H9 (cell line): Measurements from ENCODE around the gene SDK1. TPM values are rescaled to one million over a fixed set of nuclear protein-coding genes. Genes with fewer than 3 reads are reported as not detected.

ENCODE experiments used
- DNase-seq: peaks from one replicate; pipeline ENCODE4 v3.0.0-alpha.2; 2017
- H2AFZ ChIP-seq: one replicate; pipeline ENCODE4 v1.6.1; 2013; ENCODE audit warnings: mild to moderate bottlenecking, low read length, control low read depth, moderate library complexity
- H2AK5ac ChIP-seq: 2 replicates; pipeline ENCODE4 v1.6.1; 2013; ENCODE audit warnings: low read length, control low read depth, mixed read lengths; ENCODE audit not compliant: insufficient read length
- H2BK120ac ChIP-seq: one replicate; pipeline ENCODE4 v1.6.1; 2013; ENCODE audit warnings: low read depth, mild to moderate bottlenecking, low read length, control low read depth, inconsistent platforms; ENCODE audit not compliant: poor library complexity, severe bottlenecking
- H2BK12ac ChIP-seq: 2 replicates; pipeline ENCODE4 v1.6.1; 2013; ENCODE audit warnings: low read length, control low read depth, mixed read lengths, low read depth; ENCODE audit not compliant: insufficient read length
- H2BK15ac ChIP-seq: 2 replicates; pipeline ENCODE4 v1.6.1; 2013; ENCODE audit warnings: low read depth, low read length, control low read depth
- H2BK20ac ChIP-seq: one replicate; pipeline ENCODE4 v1.6.1; 2013; ENCODE audit warnings: low read depth, mild to moderate bottlenecking, low read length, control low read depth, inconsistent platforms; ENCODE audit not compliant: poor library complexity, severe bottlenecking
- H2BK5ac ChIP-seq: 2 replicates; pipeline ENCODE4 v1.6.1; 2013; ENCODE audit warnings: low read length, control low read depth, mixed read lengths; ENCODE audit not compliant: insufficient read length
- H3K14ac ChIP-seq: 2 replicates; pipeline ENCODE4 v1.6.1; 2013; ENCODE audit warnings: low read length, control low read depth; ENCODE audit not compliant: insufficient read depth
- H3K18ac ChIP-seq: 2 replicates; pipeline ENCODE4 v1.6.1; 2013; ENCODE audit warnings: low read depth, mild to moderate bottlenecking, mixed read lengths, low read length, control low read depth; ENCODE audit not compliant: insufficient read length
- H3K23ac ChIP-seq: 2 replicates; pipeline ENCODE4 v1.6.1; 2013; ENCODE audit warnings: low read length, control low read depth, mixed read lengths, low read depth; ENCODE audit not compliant: insufficient read length
- H3K23me2 ChIP-seq: 2 replicates; pipeline ENCODE4 v1.6.1; 2013; ENCODE audit warnings: low read depth, mild to moderate bottlenecking, mixed read lengths, low read length, control low read depth; ENCODE audit not compliant: insufficient read length, poor library complexity, severe bottlenecking
- H3K27ac ChIP-seq: 2 replicates; pipeline ENCODE4 v1.5.1; 2013; ENCODE audit warnings: low read length, control low read depth, mixed read lengths, low read depth; ENCODE audit not compliant: insufficient read length
- H3K27me3 ChIP-seq: 2 replicates; pipeline ENCODE4 v1.6.1; 2013; ENCODE audit warnings: low read length, control low read depth, inconsistent platforms; ENCODE audit not compliant: insufficient read depth
- H3K4ac ChIP-seq: 2 replicates; pipeline ENCODE4 v1.6.1; 2013; ENCODE audit warnings: low read depth, mild to moderate bottlenecking, control low read depth, inconsistent platforms, low read length, moderate library complexity
- H3K4me1 ChIP-seq: 2 replicates; pipeline ENCODE4 v1.6.1; 2013; ENCODE audit warnings: low read length, control low read depth, inconsistent platforms; ENCODE audit not compliant: insufficient read depth
- H3K4me2 ChIP-seq: 2 replicates; pipeline ENCODE4 v1.6.1; 2013; ENCODE audit warnings: low read length, control low read depth, mixed read lengths; ENCODE audit not compliant: insufficient read length, insufficient read depth
- H3K56ac ChIP-seq: 2 replicates; pipeline ENCODE4 v1.6.1; 2013; ENCODE audit warnings: low read depth, mild to moderate bottlenecking, mixed read lengths, low read length, control low read depth; ENCODE audit not compliant: insufficient read length
- H3K79me1 ChIP-seq: 2 replicates; pipeline ENCODE4 v1.6.1; 2013; ENCODE audit warnings: low read depth, mild to moderate bottlenecking, moderate library complexity, low read length, control low read depth, inconsistent platforms; ENCODE audit not compliant: insufficient read depth, poor library complexity, severe bottlenecking
- H3K79me2 ChIP-seq: 2 replicates; pipeline ENCODE4 v1.6.1; 2013; ENCODE audit warnings: low read length, control low read depth, inconsistent platforms; ENCODE audit not compliant: insufficient read depth
- H3K9ac ChIP-seq: 2 replicates; pipeline ENCODE4 v1.6.1; 2013; ENCODE audit warnings: low read length, control low read depth, mixed read lengths; ENCODE audit not compliant: insufficient read length; ENCODE audit errors: extremely low read depth
- H3K9me3 ChIP-seq: one replicate; pipeline ENCODE4 v1.6.1; 2013; ENCODE audit warnings: low read depth, low read length, inconsistent platforms; ENCODE audit not compliant: control insufficient read depth
- H3T11ph ChIP-seq: one replicate; pipeline ENCODE4 v1.6.1; 2013; ENCODE audit warnings: mild to moderate bottlenecking, low read length, control low read depth, inconsistent platforms
- H4K20me1 ChIP-seq: one replicate; pipeline ENCODE4 v1.6.1; 2013; ENCODE audit not compliant: control insufficient read depth, insufficient read length, insufficient read depth
- H4K5ac ChIP-seq: 2 replicates; pipeline ENCODE4 v1.6.1; 2013; ENCODE audit warnings: low read depth, mild to moderate bottlenecking, mixed read lengths, low read length, control low read depth; ENCODE audit not compliant: insufficient read length
- H4K8ac ChIP-seq: replicated peaks from 2 replicates; pipeline ENCODE4 v1.6.1; 2013; ENCODE audit warnings: low read length, control low read depth, mixed read lengths, low read depth; ENCODE audit not compliant: insufficient read length
- H4K91ac ChIP-seq: 2 replicates; pipeline ENCODE4 v1.6.1; 2013; ENCODE audit warnings: low read depth, mild to moderate bottlenecking, moderate library complexity, mixed read lengths, low read length, control low read depth; ENCODE audit not compliant: insufficient read length
- H3K27ac Mint-ChIP-seq, 3 experiments: 2 replicates in 2 of 3; 3 replicates in 1 of 3; pipeline ENCODE4 v1.8.0; 2020 to 2021; ENCODE audit warnings: mixed read lengths in 3 of 3, mild to moderate bottlenecking in 1 of 3, moderate library complexity in 1 of 3
- H3K27me3 Mint-ChIP-seq: 2 replicates; pipeline ENCODE4 v1.8.0; 2021; ENCODE audit warnings: low read depth, mild to moderate bottlenecking, moderate library complexity, mixed read lengths
- H3K36me3 Mint-ChIP-seq, 3 experiments: 2 replicates in 2 of 3; 3 replicates in 1 of 3; pipeline ENCODE4 v1.8.0; 2020 to 2021; ENCODE audit warnings: low read depth in 3 of 3, mixed read lengths in 3 of 3; ENCODE audit not compliant: insufficient read depth in 1 of 3
- H3K4me1 Mint-ChIP-seq, 2 experiments: 2 replicates each; pipeline ENCODE4 v1.8.0; 2020; ENCODE audit warnings: mixed read lengths in 2 of 2
- H3K4me3 Mint-ChIP-seq, 2 experiments: 2 replicates in 1 of 2; 3 replicates in 1 of 2; pipeline ENCODE4 v1.8.0; 2020 to 2021; ENCODE audit warnings: mild to moderate bottlenecking in 2 of 2, mixed read lengths in 2 of 2, moderate library complexity in 1 of 2
- H3K9me3 Mint-ChIP-seq, 2 experiments: 2 replicates in 1 of 2; 3 replicates in 1 of 2; pipeline ENCODE4 v1.8.0; 2020; ENCODE audit warnings: mild to moderate bottlenecking in 2 of 2, mixed read lengths in 2 of 2, moderate library complexity in 1 of 2
- WGBS: extraction: QIAGEN DNeasy Blood & Tissue Kit; methylation state at CpG from one replicate; pipeline ENCODE4 v1.1.7; 2013; ENCODE audit warnings: missing lambda C conversion rate, low lambda C conversion rate, mixed read lengths; ENCODE audit not compliant: insufficient read length; ENCODE audit errors: extremely low coverage; 5-methylcytosine and 5-hydroxymethylcytosine counted together
- total RNA-seq: library from RNA; stranded (reverse); gene quantifications from 2 replicates; pipeline ENCODE4 v1.2.1, GENCODE V29; 2021
- TF ChIP-seq, protein P1 (sequence below): fragments of 200-600 bp; sonication (generic); conservative IDR thresholded peaks from 3 replicates; pipeline ENCODE4 v1.8.0; 2021; ENCODE audit warnings: antibody characterized with exemption, mild to moderate bottlenecking

The SDK1 gene
- total RNA-seq, 1 experiment from 2014 or later, result 8.7 TPM

GRCh38 chr7:4249241-4249640 is 948.2 kb downstream of the SDK1 start:
- no peak overlapping the region for H3K4me3 Mint-ChIP-seq
- Histone ChIP-seq H2AK5ac (no peak overlapping the region), H2BK120ac (no peak overlapping the region), H3K18ac (no peak overlapping the region), H3K14ac (no peak overlapping the region), H4K20me1 (no peaks in the 10 kb centered on the region), H3K79me2 (no peaks in the 10 kb centered on the region), H2BK12ac (no peak overlapping the region), H3K23me2 (no peaks in the 10 kb centered on the region), H3K4me2 (no peak overlapping the region), H3K4ac (no peak overlapping the region), H3K4me1 (no peaks in the 10 kb centered on the region; the same call in 1 of the 2 replicates), H2BK5ac (no peak overlapping the region), H3K23ac (no peak overlapping the region), H4K8ac (no peak overlapping the region), H3K9ac (no peak overlapping the region), H4K91ac (no peak overlapping the region), H2BK15ac (no peak overlapping the region), H3K56ac (no peak overlapping the region), H3K79me1 (no peaks in the 10 kb centered on the region), H4K5ac (no peak overlapping the region), H3K9me3 (no peaks in the 10 kb centered on the region), H3K27ac (no peak overlapping the region), H2AFZ (no peak overlapping the region), H3K27me3 (no peaks in the 10 kb centered on the region), H3T11ph (no peak overlapping the region), H2BK20ac (no peak overlapping the region)
- DNase-seq, result no peak
- no peaks in the 10 kb centered on the region for H3K27me3 Mint-ChIP-seq
- no CpG with 5 or more reads among the region's 4 CpGs for WGBS
- no peak overlapping the region; a peak in 1 of 7 replicates for H3K27ac Mint-ChIP-seq
- H3K36me3 Mint-ChIP-seq, result peaks cover 7 to 12% (median 7%) of the 10 kb centered on the region in 3 experiments; a peak in 4 of 7 replicates
- peaks cover 3 to 9% of the 10 kb centered on the region in 2 experiments for H3K9me3 Mint-ChIP-seq
- TF ChIP-seq, protein P1, sequence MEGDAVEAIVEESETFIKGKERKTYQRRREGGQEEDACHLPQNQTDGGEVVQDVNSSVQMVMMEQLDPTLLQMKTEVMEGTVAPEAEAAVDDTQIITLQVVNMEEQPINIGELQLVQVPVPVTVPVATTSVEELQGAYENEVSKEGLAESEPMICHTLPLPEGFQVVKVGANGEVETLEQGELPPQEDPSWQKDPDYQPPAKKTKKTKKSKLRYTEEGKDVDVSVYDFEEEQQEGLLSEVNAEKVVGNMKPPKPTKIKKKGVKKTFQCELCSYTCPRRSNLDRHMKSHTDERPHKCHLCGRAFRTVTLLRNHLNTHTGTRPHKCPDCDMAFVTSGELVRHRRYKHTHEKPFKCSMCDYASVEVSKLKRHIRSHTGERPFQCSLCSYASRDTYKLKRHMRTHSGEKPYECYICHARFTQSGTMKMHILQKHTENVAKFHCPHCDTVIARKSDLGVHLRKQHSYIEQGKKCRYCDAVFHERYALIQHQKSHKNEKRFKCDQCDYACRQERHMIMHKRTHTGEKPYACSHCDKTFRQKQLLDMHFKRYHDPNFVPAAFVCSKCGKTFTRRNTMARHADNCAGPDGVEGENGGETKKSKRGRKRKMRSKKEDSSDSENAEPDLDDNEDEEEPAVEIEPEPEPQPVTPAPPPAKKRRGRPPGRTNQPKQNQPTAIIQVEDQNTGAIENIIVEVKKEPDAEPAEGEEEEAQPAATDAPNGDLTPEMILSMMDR, result no peak
- peaks cover 12 to 20% of the 10 kb centered on the region in 2 experiments for H3K4me1 Mint-ChIP-seq
